ENCODE measurements around the gene MYD88.

MYD88 gene

GRCh38 chr3:38138349-38139190 lies at the start of gene MYD88:
TSS of gene MYD88 (plus strand) at chr3:38138661. CDS start at chr3:38138701, 40 bp downstream.
- DNase-seq = peak in 36 of 56 donors; percentile 6 to 71 (median 46)

- no peak for DNase-seq
Measured at GRCh38 chr3:38089163-38089562, 49.3 kb upstream of the MYD88 start.

GRCh38 chr3:38090453-38090852 lies 48.0 kb upstream of the MYD88 start:
- DNase-seq = no peak

DNA sequence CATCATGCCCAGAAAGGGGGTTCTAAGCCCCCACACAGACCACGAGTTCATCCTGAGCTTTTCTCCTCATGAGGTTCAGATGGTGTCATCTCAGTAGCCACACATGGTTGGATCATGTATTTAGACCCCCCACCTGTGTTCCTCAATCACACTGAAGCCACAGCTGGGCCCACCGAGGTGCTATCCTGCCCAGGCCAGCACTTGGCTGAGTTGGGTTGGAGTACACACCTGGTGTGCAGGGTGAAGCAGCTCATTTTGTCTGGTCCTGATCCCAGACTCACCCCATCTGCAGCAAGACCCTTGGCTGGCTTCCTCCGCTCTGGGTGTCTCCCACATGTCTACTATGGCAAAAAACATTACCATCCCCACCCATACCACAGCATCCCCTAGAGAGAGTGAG lies 43.5 kb upstream of the MYD88 start:
- no peak for DNase-seq

GRCh38 chr3:38095669-38096483 lies 42.6 kb upstream of the MYD88 start:
- peak in 3 of 56 donors; percentile 13 to 40 (median 25) for DNase-seq

- no peak for DNase-seq
Measured at GRCh38 chr3:38097446-38098375, 40.8 kb upstream of the MYD88 start.

- no peak for DNase-seq
Measured at GRCh38 chr3:38098376-38098723, 40.1 kb upstream of the MYD88 start.

DNA sequence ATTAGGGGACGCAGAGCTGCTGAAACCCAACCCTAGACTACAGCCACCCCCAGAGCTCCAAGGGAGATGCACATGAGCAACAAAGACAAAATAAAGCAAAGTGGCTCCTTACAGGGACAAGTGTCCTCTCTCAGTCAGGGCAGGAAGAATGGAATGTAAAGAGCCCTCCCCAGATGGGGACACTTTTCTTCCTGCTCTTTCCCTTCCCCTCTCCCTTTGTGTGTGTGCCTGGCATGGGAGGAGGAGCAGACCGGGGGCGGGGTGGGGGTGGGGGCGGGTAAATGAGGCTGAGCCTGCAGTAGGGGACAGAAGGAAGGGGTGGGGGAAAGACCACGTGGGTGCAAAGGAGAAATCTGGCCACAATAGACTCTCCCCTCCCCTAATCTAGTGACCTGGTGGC lies 38.9 kb upstream of the MYD88 start:
- DNase-seq = no peak

- DNase-seq = no peak
Measured at GRCh38 chr3:38100498-38100897, 38.0 kb upstream of the MYD88 start.

GRCh38 chr3:38101811-38102443 lies 36.5 kb upstream of the MYD88 start:
- no peak for DNase-seq

- no peak for DNase-seq
Measured at GRCh38 chr3:38102444-38102814, 36.0 kb upstream of the MYD88 start.

GRCh38 chr3:38105525-38105924 lies 32.9 kb upstream of the MYD88 start:
- DNase-seq = no peak

- no peak for DNase-seq
Measured at GRCh38 chr3:38107911-38108648, 30.4 kb upstream of the MYD88 start.

GRCh38 chr3:38108649-38109579 lies 29.5 kb upstream of the MYD88 start:
- no peak for DNase-seq

DNA sequence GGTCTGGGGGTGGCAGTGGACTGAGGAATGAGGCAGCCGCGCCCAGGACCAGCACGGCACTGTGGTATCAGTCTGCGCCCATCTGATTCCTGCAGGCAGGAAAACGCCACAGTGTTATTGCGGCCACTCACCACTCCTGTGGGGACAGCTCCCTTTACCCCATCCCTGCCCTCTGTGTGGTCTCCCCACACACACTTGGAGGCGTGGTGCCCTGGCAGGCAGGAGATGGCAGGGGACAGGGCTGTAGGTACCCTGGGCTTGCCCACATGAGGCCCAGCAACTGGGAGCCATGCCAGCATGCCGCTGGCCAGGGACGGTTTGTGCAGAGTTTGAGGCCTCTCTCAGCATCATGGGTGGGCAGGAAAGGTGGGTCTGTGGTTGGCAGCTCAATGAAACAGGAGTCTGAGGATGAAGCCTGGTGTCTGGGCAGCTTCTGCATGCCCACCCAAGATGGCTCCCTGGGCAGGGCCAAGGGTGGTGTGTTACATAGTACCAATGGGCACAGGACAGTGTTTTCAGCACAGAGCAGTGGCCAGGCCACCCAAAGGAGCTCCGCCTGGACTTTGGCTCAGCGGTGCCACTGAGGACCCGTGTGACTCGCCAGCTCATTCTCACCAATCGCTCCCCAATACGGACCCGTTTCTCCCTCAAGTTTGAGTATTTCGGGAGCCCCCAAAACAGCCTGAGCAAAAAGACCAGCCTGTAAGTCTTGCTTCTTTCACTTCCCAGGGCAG lies 28.7 kb upstream of the MYD88 start:
- no peak for DNase-seq

- no peak for DNase-seq
Measured at GRCh38 chr3:38110314-38111050, 28.0 kb upstream of the MYD88 start.

GRCh38 chr3:38111201-38111600 lies 27.3 kb upstream of the MYD88 start:
- no peak for DNase-seq
